ENCODE data around the gene KLB.

Gene KLB

DNA sequence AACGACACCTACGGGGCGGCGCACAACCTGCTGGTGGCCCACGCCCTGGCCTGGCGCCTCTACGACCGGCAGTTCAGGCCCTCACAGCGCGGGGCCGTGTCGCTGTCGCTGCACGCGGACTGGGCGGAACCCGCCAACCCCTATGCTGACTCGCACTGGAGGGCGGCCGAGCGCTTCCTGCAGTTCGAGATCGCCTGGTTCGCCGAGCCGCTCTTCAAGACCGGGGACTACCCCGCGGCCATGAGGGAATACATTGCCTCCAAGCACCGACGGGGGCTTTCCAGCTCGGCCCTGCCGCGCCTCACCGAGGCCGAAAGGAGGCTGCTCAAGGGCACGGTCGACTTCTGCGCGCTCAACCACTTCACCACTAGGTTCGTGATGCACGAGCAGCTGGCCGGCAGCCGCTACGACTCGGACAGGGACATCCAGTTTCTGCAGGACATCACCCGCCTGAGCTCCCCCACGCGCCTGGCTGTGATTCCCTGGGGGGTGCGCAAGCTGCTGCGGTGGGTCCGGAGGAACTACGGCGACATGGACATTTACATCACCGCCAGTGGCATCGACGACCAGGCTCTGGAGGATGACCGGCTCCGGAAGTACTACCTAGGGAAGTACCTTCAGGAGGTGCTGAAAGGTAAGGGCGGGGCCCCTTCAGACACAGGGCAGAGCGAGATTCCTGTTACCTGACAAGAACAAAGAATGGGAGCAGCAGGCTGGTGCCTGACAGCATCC lies 40.3 kb downstream of the KLB start:
- ATAC-seq (ENCODE audit: insufficient read depth, low read depth): no peak
- Histone ChIP-seq H3K27me3 (ENCODE audit: insufficient read depth, low read length, poor library complexity) (no peaks in the 10 kb centered on the region), H3K4me3 (ENCODE audit: low read depth in 1 of 2, low read length in 2 of 2) (no peak overlapping the region), H4K20me1 (ENCODE audit: insufficient read depth, low read length) (peaks cover 5% of the 10 kb centered on the region; the same call in 1 of the 2 replicates), H2AFZ (ENCODE audit: low read depth, low read length) (no peak overlapping the region), H3K9me3 (ENCODE audit: insufficient read depth, low read length, severe bottlenecking) (no peaks in the 10 kb centered on the region), H3K9ac (ENCODE audit: low read depth, low read length) (no peak overlapping the region), H3K27ac (ENCODE audit: low read length) (no peak overlapping the region), H3K4me1 (ENCODE audit: insufficient read depth, low read length) (no peaks in the 10 kb centered on the region), H3K79me2 (ENCODE audit: insufficient read depth, low read length) (no peaks in the 10 kb centered on the region), H3K36me3 (ENCODE audit: insufficient read depth, low read length) (peaks cover 8% of the 10 kb centered on the region), H3K4me2 (ENCODE audit: insufficient read depth, low read length) (no peak overlapping the region)
- TF ChIP-seq CTCF (IDR thresholded peaks at IDR 0.05; ENCODE audit: borderline replicate concordance, extremely low read depth, low read length, poor library complexity, severe bottlenecking) (no peak), EZH2 (IDR thresholded peaks at IDR 0.05; ENCODE audit: borderline replicate concordance, low read depth, low read length, severe bottlenecking) (no peak)
- DNase-seq: no peak

GRCh38 chr4:39450618-39451017 lies 43.9 kb downstream of the KLB start:
- no peaks in the 10 kb centered on the region for H3K9me3 ChIP-seq (ENCODE audit: insufficient read depth, low read length, severe bottlenecking)
- no peak overlapping the region for H3K27ac ChIP-seq (ENCODE audit: low read length)
- no peak for TF ChIP-seq EZH2 (IDR thresholded peaks at IDR 0.05; ENCODE audit: borderline replicate concordance, low read depth, low read length, severe bottlenecking)
- TF ChIP-seq CTCF (IDR thresholded peaks at IDR 0.05; ENCODE audit: borderline replicate concordance, extremely low read depth, low read length, poor library complexity, severe bottlenecking): no peak
- H3K36me3 ChIP-seq (ENCODE audit: insufficient read depth, low read length): peaks cover 44% of the 10 kb centered on the region
- no peak overlapping the region for H3K9ac ChIP-seq (ENCODE audit: low read depth, low read length)
- no peaks in the 10 kb centered on the region for H3K27me3 ChIP-seq (ENCODE audit: insufficient read depth, low read length, poor library complexity)
- H3K4me3 ChIP-seq (ENCODE audit: low read depth in 1 of 2, low read length in 2 of 2): no peak overlapping the region
- H3K4me1 ChIP-seq (ENCODE audit: insufficient read depth, low read length): peaks cover 3% of the 10 kb centered on the region
- peaks cover 5% of the 10 kb centered on the region for H3K79me2 ChIP-seq (ENCODE audit: insufficient read depth, low read length)
- DNase-seq (no peak), ATAC-seq (ENCODE audit: insufficient read depth, low read depth) (no peak)
- peaks cover 32% of the 10 kb centered on the region; the same call in 1 of the 2 replicates for H4K20me1 ChIP-seq (ENCODE audit: insufficient read depth, low read length)
- no peak overlapping the region for H3K4me2 ChIP-seq (ENCODE audit: insufficient read depth, low read length)
- H2AFZ ChIP-seq (ENCODE audit: low read depth, low read length): no peak overlapping the region

- no peaks in the 10 kb centered on the region for H3K27me3 ChIP-seq (ENCODE audit: insufficient read depth, low read length, poor library complexity)
- H3K4me2 ChIP-seq (ENCODE audit: insufficient read depth, low read length): no peak overlapping the region
- 0 out of 3 replicates have a peak, but pooled peaks have one; percentile 11 for ATAC-seq (ENCODE audit: insufficient read depth, low read depth)
- H3K36me3 ChIP-seq (ENCODE audit: insufficient read depth, low read length): peaks cover 53% of the 10 kb centered on the region
- H3K79me2 ChIP-seq (ENCODE audit: insufficient read depth, low read length): peaks cover 14% of the 10 kb centered on the region
- TF ChIP-seq CTCF (IDR thresholded peaks at IDR 0.05; ENCODE audit: borderline replicate concordance, extremely low read depth, low read length, poor library complexity, severe bottlenecking) (no peak), EZH2 (IDR thresholded peaks at IDR 0.05; ENCODE audit: borderline replicate concordance, low read depth, low read length, severe bottlenecking) (no peak)
- H2AFZ ChIP-seq (ENCODE audit: low read depth, low read length): no peak overlapping the region
- H3K4me1 ChIP-seq (ENCODE audit: insufficient read depth, low read length): peaks cover 11% of the 10 kb centered on the region
- H3K27ac ChIP-seq (ENCODE audit: low read length): no peak overlapping the region
- H4K20me1 ChIP-seq (ENCODE audit: insufficient read depth, low read length): peaks cover 41% of the 10 kb centered on the region
- H3K9me3 ChIP-seq (ENCODE audit: insufficient read depth, low read length, severe bottlenecking): no peaks in the 10 kb centered on the region
- H3K9ac ChIP-seq (ENCODE audit: low read depth, low read length): no peak overlapping the region
- H3K4me3 ChIP-seq (ENCODE audit: low read depth in 1 of 2, low read length in 2 of 2): no peak overlapping the region
- DNase-seq: no peak
Measured at GRCh38 chr4:39451423-39452023, 44.8 kb downstream of the KLB start.

Measured in DND-41 (cell line).